Colonic mucosa (tissue), 4 donors: Measurements from ENCODE around the gene NT5DC1. TPM values are rescaled to one million over a fixed set of nuclear protein-coding genes. Genes with fewer than 3 reads are reported as not detected.

Source experiments
- DNase-seq: peaks from one replicate; pipeline ENCODE4 v3.0.0-alpha.2; 2020
- H3K27ac ChIP-seq: fragments of 200-600 bp; one replicate; pipeline ENCODE4 v1.8.0; 2021
- H3K27me3 ChIP-seq: fragments of 200-600 bp; one replicate; pipeline ENCODE4 v1.8.0; 2021
- H3K36me3 ChIP-seq: fragments of 200-600 bp; one replicate; pipeline ENCODE4 v1.8.0; 2021
- H3K4me1 ChIP-seq: fragments of 200-600 bp; one replicate; pipeline ENCODE4 v1.8.0; 2021; ENCODE audit warnings: mild to moderate bottlenecking
- H3K4me3 ChIP-seq: fragments of 200-600 bp; one replicate; pipeline ENCODE4 v1.8.0; 2021
- H3K9ac ChIP-seq, 2 donors: one replicate each; pipeline ENCODE4 v1.7.0; 2013; ENCODE audit warnings: control low read depth in 2 of 2, low read depth in 2 of 2, low read length in 2 of 2
- H3K9me3 ChIP-seq: fragments of 200-600 bp; one replicate; pipeline ENCODE4 v1.8.0; 2021
- CTCF ChIP-seq: fragments of 200-600 bp; IDR thresholded peaks from one replicate; pipeline ENCODE4 v1.8.0; 2022; ENCODE audit warnings: antibody characterized with exemption, mild to moderate bottlenecking
- intact Hi-C: fragments of 100-400 bp; cut with DNase I; formaldehyde crosslinking; loops from one replicate; pipeline ENCODE4 v1.14.1; 2022
- total RNA-seq, 2 donors: library from RNA; stranded (reverse); fragmentation: NEBNext Ultra II Directional in 1 of 2; extraction: Animal tissue kit (Norgen Biotek cat#: 25700) in 1 of 2; gene quantifications; one replicate each; pipeline ENCODE4 v1.2.1, GENCODE V29; 2021
- donor health status: healthy.
- donor health status: DM: no; HTN: no; CAD: no.
- donor health status: DM: no; HTN: no; CAD: no.

Gene NT5DC1
- total RNA-seq, 2 donors from 2014 or later, result 49.8 to 50.1 TPM

DNA sequence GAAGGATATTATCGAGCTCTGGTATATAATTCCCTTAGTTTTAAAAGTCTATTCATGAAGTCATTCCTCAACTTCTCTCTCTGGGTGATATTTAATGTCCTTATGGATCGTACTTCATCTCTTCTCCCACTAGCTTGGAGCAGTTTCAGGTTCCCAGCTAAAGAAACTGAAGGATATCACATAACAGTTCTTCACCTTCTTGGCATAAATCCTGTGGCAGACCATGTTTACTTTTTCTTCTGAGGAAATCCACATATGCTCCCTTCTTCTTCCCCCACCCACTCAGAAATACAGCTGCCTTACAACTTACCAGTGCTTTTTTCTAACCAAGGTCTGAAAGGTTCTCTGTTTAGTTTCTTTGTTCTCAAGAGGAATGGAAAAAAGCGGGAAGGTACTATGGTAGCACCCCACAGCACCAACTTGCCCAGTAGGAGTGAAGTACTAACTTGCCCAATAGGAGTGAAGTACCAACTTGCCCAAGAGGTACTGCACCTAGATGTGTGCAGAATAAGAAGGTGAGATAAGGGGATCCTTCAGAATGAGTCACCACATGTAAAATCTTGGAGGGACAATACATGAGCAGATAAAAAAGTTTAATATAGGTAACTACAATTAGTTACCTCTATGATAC, 100.1 kb downstream of the NT5DC1 start:
- H3K9ac ChIP-seq, result no peak overlapping the region
- no peaks in the 10 kb centered on the region for H3K36me3 ChIP-seq
- no peaks in the 10 kb centered on the region for H3K9me3 ChIP-seq
- no peaks in the 10 kb centered on the region for H3K4me1 ChIP-seq
- no peak for DNase-seq
- no peaks in the 10 kb centered on the region for H3K27me3 ChIP-seq
- intact Hi-C loops, result no loop called here
- TF ChIP-seq CTCF, result no peak
- no peak overlapping the region for H3K4me3 ChIP-seq
- no peak overlapping the region for H3K27ac ChIP-seq

DNA sequence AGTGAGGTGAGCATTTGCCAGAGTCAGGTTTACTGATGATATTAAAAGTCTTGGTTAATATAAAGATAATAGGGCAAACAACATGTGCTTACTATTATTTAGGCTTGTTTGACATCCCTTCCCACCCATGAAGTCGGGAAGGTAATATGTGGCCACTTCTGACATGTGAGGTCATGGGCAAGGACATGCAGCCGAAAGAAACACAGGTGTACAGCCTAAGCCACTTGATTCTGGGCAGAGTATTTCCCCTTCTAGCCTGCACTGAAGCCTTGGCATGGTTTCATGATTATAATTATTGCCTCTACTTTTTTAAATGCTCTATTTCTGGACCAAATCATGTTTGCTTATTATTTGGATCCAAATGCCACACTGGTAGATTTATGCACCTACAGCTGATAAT, 100.9 kb downstream of the NT5DC1 start:
- Histone ChIP-seq H3K36me3 (no peaks in the 10 kb centered on the region), H3K27me3 (no peaks in the 10 kb centered on the region), H3K9ac (no peak overlapping the region), H3K4me1 (no peaks in the 10 kb centered on the region), H3K9me3 (no peaks in the 10 kb centered on the region), H3K27ac (no peak overlapping the region), H3K4me3 (no peak overlapping the region)
- intact Hi-C loops, result no loop called here
- TF ChIP-seq CTCF, result no peak
- no peak for DNase-seq

- Histone ChIP-seq H3K4me1 (no peaks in the 10 kb centered on the region), H3K9ac (no peak overlapping the region), H3K27me3 (no peaks in the 10 kb centered on the region), H3K36me3 (no peaks in the 10 kb centered on the region), H3K27ac (no peak overlapping the region), H3K4me3 (no peak overlapping the region), H3K9me3 (no peaks in the 10 kb centered on the region)
- intact Hi-C loops, result no loop called here
- TF ChIP-seq CTCF, result no peak
- DNase-seq, result no peak
These were observed 104.6 kb downstream of the NT5DC1 start for GRCh38 chr6:116205281-116205680.

GRCh38 chr6:116206231-116206903, 105.7 kb downstream of the NT5DC1 start:
- H3K36me3 ChIP-seq, result no peaks in the 10 kb centered on the region
- no peak for DNase-seq
- H3K27ac ChIP-seq, result no peak overlapping the region
- H3K4me1 ChIP-seq, result no peaks in the 10 kb centered on the region
- intact Hi-C loops, result no loop called here
- H3K9me3 ChIP-seq, result no peaks in the 10 kb centered on the region
- H3K27me3 ChIP-seq, result no peaks in the 10 kb centered on the region
- no peak overlapping the region for H3K4me3 ChIP-seq
- H3K9ac ChIP-seq, result no peak overlapping the region
- TF ChIP-seq CTCF, result no peak

DNA sequence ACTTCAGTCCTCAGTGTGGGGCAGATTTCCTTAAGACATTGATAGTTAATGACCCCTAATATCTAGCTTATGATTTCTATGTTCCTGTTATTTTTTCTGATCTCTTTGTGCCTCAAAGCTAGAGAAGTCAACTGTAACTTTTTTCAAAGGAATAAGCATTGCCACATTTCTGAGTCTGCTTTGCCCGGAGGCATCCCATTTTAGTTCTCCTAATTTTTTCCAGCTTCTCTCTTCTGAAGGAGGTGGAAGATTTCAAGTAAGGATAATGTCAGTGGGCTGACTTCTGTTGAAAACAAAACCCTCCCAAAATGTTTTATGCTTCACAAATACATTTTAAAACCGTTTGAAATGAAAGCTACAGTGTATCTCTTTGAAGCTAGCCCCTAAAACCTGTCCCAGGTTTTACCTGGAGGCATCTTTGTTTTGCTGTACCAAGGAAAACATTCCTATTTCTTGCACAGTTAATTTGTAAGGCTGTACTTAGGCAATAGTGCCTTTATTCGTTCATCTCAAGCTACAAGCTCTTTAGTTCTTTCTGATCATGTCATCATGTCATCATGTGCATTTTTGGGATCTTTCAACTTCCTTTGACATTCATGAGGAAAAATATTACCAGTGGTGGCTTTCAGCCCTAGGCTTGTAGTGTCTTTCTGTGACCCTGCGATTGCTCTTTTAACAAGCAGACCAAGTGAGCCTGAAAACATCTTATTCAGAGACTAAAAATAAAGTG, 107.6 kb downstream of the NT5DC1 start:
- no peaks in the 10 kb centered on the region for H3K9me3 ChIP-seq
- no peaks in the 10 kb centered on the region for H3K27me3 ChIP-seq
- H3K9ac ChIP-seq, result no peak overlapping the region
- no peak overlapping the region for H3K27ac ChIP-seq
- intact Hi-C loops, result no loop called here
- TF ChIP-seq CTCF, result no peak
- no peaks in the 10 kb centered on the region for H3K4me1 ChIP-seq
- no peak overlapping the region for H3K4me3 ChIP-seq
- no peak for DNase-seq
- H3K36me3 ChIP-seq, result no peaks in the 10 kb centered on the region
